Panc1 (cell line): Measurements from ENCODE around the gene UGT1A6. TPM values are rescaled to one million over a fixed set of nuclear protein-coding genes. Genes with fewer than 3 reads are reported as not detected.

Experiments
- ATAC-seq: fragments of 200-7000 bp; cut with Tn5 transposase; 2 replicates; pipeline ENCODE4 v1.9.1; 2020; ENCODE audit warnings: mild to moderate bottlenecking, moderate library complexity
- BruUV-seq: library from RNA; stranded (reverse); fragments of 400-500 nt; replicated peaks from 2 replicates; lab custom pipeline; 2021; lab: Mats Ljungman, UMichigan
- CTCF ChIA-PET: fragments of 300-600 bp; sonication (Branson Sonifier 250); formaldehyde crosslinking; loops from one replicate; lab custom pipeline; 2022; ENCODE audit warnings: antibody characterized with exemption; lab: Charles Lee
- POLR2A ChIA-PET: fragments of 300-600 bp; sonication (Branson Sonifier 250); formaldehyde crosslinking; loops from one replicate; lab custom pipeline; 2022; ENCODE audit warnings: antibody characterized with exemption; lab: Charles Lee
- DNase-seq: peaks from one replicate; pipeline ENCODE4 v3.0.0-alpha.2; 2010; ENCODE audit warnings: low read depth, low spot score
- H3K27ac ChIP-seq: 2 replicates; pipeline ENCODE4 v1.5.1; 2011; ENCODE audit warnings: mild to moderate bottlenecking, low read length, inconsistent platforms
- H3K27me3 ChIP-seq: fragments of 200-500 bp; sonication (Bioruptor generic); 2 replicates; pipeline ENCODE4 v1.6.0; 2014; ENCODE audit warnings: low read length, inconsistent platforms; ENCODE audit not compliant: control insufficient read depth, insufficient read depth
- H3K36me3 ChIP-seq: fragments of 200-500 bp; sonication (Bioruptor generic); 2 replicates; pipeline ENCODE4 v1.5.1; 2014; ENCODE audit warnings: inconsistent platforms, mild to moderate bottlenecking, low read length, moderate library complexity; ENCODE audit not compliant: control insufficient read depth, insufficient read depth
- H3K4me1 ChIP-seq: 2 replicates; pipeline ENCODE4 v1.5.1; 2011; ENCODE audit warnings: inconsistent platforms, mild to moderate bottlenecking, low read length, moderate library complexity; ENCODE audit not compliant: control insufficient read depth, insufficient read depth
- H3K4me3 ChIP-seq, 2 experiments: 2 replicates each; pipeline ENCODE4 v1.5.1; 2011 to 2012; ENCODE audit warnings: low read depth in 2 of 2, low read length in 2 of 2, mild to moderate bottlenecking in 2 of 2, inconsistent platforms in 1 of 2, moderate library complexity in 1 of 2
- H3K9me3 ChIP-seq: fragments of 200-500 bp; sonication (Bioruptor generic); 2 replicates; pipeline ENCODE4 v1.5.1; 2014; ENCODE audit warnings: low read depth, mild to moderate bottlenecking, inconsistent platforms, low read length, moderate library complexity; ENCODE audit not compliant: control insufficient read depth, insufficient read depth
- POLR2AphosphoS5 ChIP-seq: IDR thresholded peaks from 2 replicates; pipeline ENCODE4 v1.6.1; 2012; ENCODE audit warnings: mild to moderate bottlenecking, low read depth, low read length, moderate library complexity
- SIN3A ChIP-seq: IDR thresholded peaks from 2 replicates; pipeline ENCODE4 v1.6.1; 2012; ENCODE audit warnings: low read depth, mild to moderate bottlenecking, low read length, moderate library complexity, borderline replicate concordance; ENCODE audit not compliant: insufficient read depth
- TCF7L2 ChIP-seq: IDR thresholded peaks from 2 replicates; pipeline ENCODE4 v1.6.1; 2011; ENCODE audit warnings: mild to moderate bottlenecking, low read depth, low read length, inconsistent platforms
- in situ Hi-C: cut with HindIII; loops from 2 replicates; pipeline ENCODE4 v1.10.0; 2016; ENCODE audit warnings: low sequenced_read_pairs, low pct_unique_long_range_greater_than_20kb
- intact Hi-C: fragments of 100-400 bp; cut with micrococcal nuclease; formaldehyde crosslinking; loops from one replicate; pipeline ENCODE4 v1.10.0; 2022; ENCODE audit not compliant: unreplicated experiment
- total RNA-seq: library from RNA; stranded (reverse); gene quantifications from one replicate; pipeline ENCODE4 v1.2.1, GENCODE V29; 2021; ENCODE audit not compliant: unreplicated experiment
- TF ChIP-seq, protein P1 (sequence below): fragments of 450-650 bp; IDR thresholded peaks from 2 replicates; pipeline ENCODE4 v1.5.1; 2017; ENCODE audit warnings: mild to moderate bottlenecking
- TF ChIP-seq, protein P2 (sequence below), 2 experiments: IDR thresholded peaks; 2 replicates each; pipeline ENCODE4 v1.6.1; 2011 to 2012; ENCODE audit warnings: low read depth in 2 of 2, control low read depth in 1 of 2, low read length in 1 of 2, mild to moderate bottlenecking in 1 of 2, moderate library complexity in 1 of 2; ENCODE audit not compliant: insufficient read depth in 1 of 2

UGT1A6 gene
- total RNA-seq, 1 experiment from 2014 or later, result not detected

DNA sequence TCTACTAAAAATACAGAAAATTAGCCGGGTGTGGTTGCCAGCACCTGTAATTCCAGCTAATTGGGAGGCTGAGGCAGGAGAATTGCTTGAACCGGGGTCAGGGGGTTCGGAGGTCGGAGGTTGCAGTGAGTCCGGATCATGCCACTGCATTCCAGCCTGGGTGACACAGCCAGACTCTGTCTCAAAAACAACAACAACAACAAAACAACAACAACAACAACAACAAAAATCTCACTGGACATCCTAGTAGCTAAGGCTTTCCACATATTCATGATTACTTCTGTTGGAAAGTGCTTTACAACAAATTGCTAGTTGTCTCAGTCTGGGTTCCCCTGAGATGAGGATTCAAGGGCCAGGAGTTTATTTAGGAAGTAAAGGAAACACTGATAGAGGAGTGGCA lies 81.2 kb downstream of the UGT1A6 start:
- Histone ChIP-seq H3K9me3 (no peaks in the 10 kb centered on the region), H3K27me3 (no peaks in the 10 kb centered on the region), H3K4me1 (no peaks in the 10 kb centered on the region), H3K27ac (no peak overlapping the region), H3K36me3 (no peaks in the 10 kb centered on the region), H3K4me3 (no peak overlapping the region)
- DNase-seq (no peak), ATAC-seq (no peak)
- no peak for TF ChIP-seq SIN3A
- intact Hi-C loops, result no loop called here
- ChIA-PET CTCF (no interaction called here), POLR2A (no interaction called here)
- in situ Hi-C loops, result no loop called here
- no TSS peak for BruUV-seq

DNA sequence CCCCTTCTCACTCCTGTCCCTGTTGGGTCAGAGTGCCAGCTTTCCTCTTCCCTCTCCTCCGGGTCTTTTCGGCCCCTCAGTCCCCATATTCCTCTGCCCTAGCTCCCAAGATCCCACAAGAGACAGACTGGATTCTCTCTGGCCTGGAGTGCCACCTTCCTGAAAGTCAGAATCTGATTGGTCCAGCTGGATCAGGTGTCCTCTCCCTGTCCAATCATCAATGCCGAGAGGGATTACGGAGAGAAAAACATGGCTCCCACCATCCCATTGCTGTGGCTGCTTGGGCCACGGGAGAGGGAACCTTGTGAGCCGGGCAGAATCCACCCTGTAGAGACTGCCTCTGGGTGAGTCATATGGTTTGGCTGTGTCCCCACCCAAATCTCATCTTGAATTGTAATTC lies 82.7 kb downstream of the UGT1A6 start:
- Histone ChIP-seq H3K36me3 (no peaks in the 10 kb centered on the region), H3K9me3 (no peaks in the 10 kb centered on the region), H3K4me1 (no peaks in the 10 kb centered on the region), H3K27me3 (no peaks in the 10 kb centered on the region), H3K4me3 (no peak overlapping the region), H3K27ac (no peak overlapping the region)
- no peak for ATAC-seq
- in situ Hi-C loops, result no loop called here
- POLR2A ChIA-PET, result no interaction called here
- DNase-seq, result no peak
- CTCF ChIA-PET, result no interaction called here
- TF ChIP-seq, protein P1, sequence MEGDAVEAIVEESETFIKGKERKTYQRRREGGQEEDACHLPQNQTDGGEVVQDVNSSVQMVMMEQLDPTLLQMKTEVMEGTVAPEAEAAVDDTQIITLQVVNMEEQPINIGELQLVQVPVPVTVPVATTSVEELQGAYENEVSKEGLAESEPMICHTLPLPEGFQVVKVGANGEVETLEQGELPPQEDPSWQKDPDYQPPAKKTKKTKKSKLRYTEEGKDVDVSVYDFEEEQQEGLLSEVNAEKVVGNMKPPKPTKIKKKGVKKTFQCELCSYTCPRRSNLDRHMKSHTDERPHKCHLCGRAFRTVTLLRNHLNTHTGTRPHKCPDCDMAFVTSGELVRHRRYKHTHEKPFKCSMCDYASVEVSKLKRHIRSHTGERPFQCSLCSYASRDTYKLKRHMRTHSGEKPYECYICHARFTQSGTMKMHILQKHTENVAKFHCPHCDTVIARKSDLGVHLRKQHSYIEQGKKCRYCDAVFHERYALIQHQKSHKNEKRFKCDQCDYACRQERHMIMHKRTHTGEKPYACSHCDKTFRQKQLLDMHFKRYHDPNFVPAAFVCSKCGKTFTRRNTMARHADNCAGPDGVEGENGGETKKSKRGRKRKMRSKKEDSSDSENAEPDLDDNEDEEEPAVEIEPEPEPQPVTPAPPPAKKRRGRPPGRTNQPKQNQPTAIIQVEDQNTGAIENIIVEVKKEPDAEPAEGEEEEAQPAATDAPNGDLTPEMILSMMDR, result no peak
- intact Hi-C loops, result no loop called here
- no TSS peak for BruUV-seq

DNA sequence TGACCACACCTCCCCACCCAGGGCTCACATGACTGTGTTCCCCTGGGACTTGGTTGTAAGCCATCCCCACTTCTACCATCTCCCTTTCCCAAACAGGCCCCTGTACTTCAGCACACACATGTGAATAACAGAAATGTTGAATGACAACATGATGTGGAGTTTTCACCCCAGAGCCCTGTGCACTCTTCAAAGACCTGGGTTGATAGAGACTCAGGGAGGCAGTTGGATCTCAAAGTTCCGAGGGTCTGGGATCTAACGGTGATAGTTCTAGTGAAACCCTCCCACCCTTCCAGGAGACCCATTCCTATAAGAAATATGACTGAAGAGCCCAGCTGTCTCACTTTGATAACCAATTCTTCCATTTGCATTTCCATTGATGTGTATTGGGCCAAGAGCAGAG lies 85.3 kb downstream of the UGT1A6 start, which contains the start of gene MROH2A:
TSS of gene MROH2A (plus strand) at position 301 of the 400 bp plus-strand sequence. CDS start 1,029 bp downstream, outside the sequence.
- ATAC-seq (no peak), DNase-seq (no peak)
- in situ Hi-C loops, result no loop called here
- Histone ChIP-seq H3K4me1 (no peaks in the 10 kb centered on the region), H3K4me3 (no peak within 1 kb of the TSS), H3K9me3 (no peaks in the 10 kb centered on the region), H3K27ac (no peak within 1 kb of the TSS), H3K36me3 (no peaks in the 10 kb centered on the region), H3K27me3 (no peaks in the 10 kb centered on the region)
- intact Hi-C loops, result no loop called here
- ChIA-PET POLR2A (no interaction called here), CTCF (no interaction called here)
- BruUV-seq, result no TSS peak
- TF ChIP-seq, protein P1, result no peak
- TF ChIP-seq SIN3A (no peak), POLR2AphosphoS5 (no peak), TCF7L2 (no peak)
- TF ChIP-seq, protein P2, sequence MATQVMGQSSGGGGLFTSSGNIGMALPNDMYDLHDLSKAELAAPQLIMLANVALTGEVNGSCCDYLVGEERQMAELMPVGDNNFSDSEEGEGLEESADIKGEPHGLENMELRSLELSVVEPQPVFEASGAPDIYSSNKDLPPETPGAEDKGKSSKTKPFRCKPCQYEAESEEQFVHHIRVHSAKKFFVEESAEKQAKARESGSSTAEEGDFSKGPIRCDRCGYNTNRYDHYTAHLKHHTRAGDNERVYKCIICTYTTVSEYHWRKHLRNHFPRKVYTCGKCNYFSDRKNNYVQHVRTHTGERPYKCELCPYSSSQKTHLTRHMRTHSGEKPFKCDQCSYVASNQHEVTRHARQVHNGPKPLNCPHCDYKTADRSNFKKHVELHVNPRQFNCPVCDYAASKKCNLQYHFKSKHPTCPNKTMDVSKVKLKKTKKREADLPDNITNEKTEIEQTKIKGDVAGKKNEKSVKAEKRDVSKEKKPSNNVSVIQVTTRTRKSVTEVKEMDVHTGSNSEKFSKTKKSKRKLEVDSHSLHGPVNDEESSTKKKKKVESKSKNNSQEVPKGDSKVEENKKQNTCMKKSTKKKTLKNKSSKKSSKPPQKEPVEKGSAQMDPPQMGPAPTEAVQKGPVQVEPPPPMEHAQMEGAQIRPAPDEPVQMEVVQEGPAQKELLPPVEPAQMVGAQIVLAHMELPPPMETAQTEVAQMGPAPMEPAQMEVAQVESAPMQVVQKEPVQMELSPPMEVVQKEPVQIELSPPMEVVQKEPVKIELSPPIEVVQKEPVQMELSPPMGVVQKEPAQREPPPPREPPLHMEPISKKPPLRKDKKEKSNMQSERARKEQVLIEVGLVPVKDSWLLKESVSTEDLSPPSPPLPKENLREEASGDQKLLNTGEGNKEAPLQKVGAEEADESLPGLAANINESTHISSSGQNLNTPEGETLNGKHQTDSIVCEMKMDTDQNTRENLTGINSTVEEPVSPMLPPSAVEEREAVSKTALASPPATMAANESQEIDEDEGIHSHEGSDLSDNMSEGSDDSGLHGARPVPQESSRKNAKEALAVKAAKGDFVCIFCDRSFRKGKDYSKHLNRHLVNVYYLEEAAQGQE (IDR thresholded peaks at IDR 0.05; ENCODE audit: insufficient read depth in 1 of 2, low read depth in 2 of 2, low read length in 1 of 2), result no peak
